ENCODE measurements around the gene PI4KA.
"Not testable (repeated sequence)": the region's sequence is repeated elsewhere in the genome, so short reads cannot be mapped to it uniquely, and the experiment has no call there.

PI4KA gene

GRCh38 chr22:20775342-20775895 is 83.2 kb downstream of the PI4KA start:
- DNase-seq (ENCODE audit: low read depth), result no peak

- DNase-seq (ENCODE audit: low read depth), result no peak
Measured at GRCh38 chr22:20774882-20775281, 83.7 kb downstream of the PI4KA start.

- no peak for DNase-seq (ENCODE audit: low read depth)
Measured at GRCh38 chr22:20773793-20774212, 84.8 kb downstream of the PI4KA start, which contains the start of gene SERPIND1. TSS of gene SERPIND1 (plus strand) at chr22:20774113. CDS start at chr22:20779313, 5,200 bp downstream.

GRCh38 chr22:20771918-20772625 is 86.5 kb downstream of the PI4KA start:
- DNase-seq (ENCODE audit: low read depth), result no peak

GRCh38 chr22:20769496-20769826 is 89.2 kb downstream of the PI4KA start:
- DNase-seq (ENCODE audit: low read depth), result not testable (repeated sequence)

GRCh38 chr22:20766530-20766929 is 92.1 kb downstream of the PI4KA start:
- no peak for DNase-seq (ENCODE audit: low read depth)

GRCh38 chr22:20765938-20766337 is 92.7 kb downstream of the PI4KA start:
- no peak for DNase-seq (ENCODE audit: low read depth)

- DNase-seq (ENCODE audit: low read depth), result no peak
Measured at GRCh38 chr22:20764729-20765128, 93.9 kb downstream of the PI4KA start.

- DNase-seq (ENCODE audit: low read depth), result no peak
Measured at GRCh38 chr22:20764471-20764720, 94.2 kb downstream of the PI4KA start.

GRCh38 chr22:20763630-20764470 is 94.8 kb downstream of the PI4KA start:
- DNase-seq (ENCODE audit: low read depth), result no peak

GRCh38 chr22:20762233-20762796 is 96.3 kb downstream of the PI4KA start:
- no peak for DNase-seq (ENCODE audit: low read depth)

GRCh38 chr22:20761536-20761935 is 97.1 kb downstream of the PI4KA start:
- DNase-seq (ENCODE audit: low read depth), result no peak

GRCh38 chr22:20760084-20760483 is 98.5 kb downstream of the PI4KA start:
- DNase-seq (ENCODE audit: low read depth), result no peak

- no peak for DNase-seq (ENCODE audit: low read depth)
Measured at GRCh38 chr22:20758688-20759087, 99.9 kb downstream of the PI4KA start.

- DNase-seq (ENCODE audit: low read depth), result no peak
Measured at GRCh38 chr22:20756846-20757245, 101.8 kb downstream of the PI4KA start.

- no peak for DNase-seq (ENCODE audit: low read depth)
Measured at GRCh38 chr22:20752873-20753272, 105.7 kb downstream of the PI4KA start.

- DNase-seq (ENCODE audit: low read depth), result no peak
Measured at GRCh38 chr22:20752104-20752741, 106.4 kb downstream of the PI4KA start.

- no peak for DNase-seq (ENCODE audit: low read depth)
Measured at GRCh38 chr22:20751185-20751851, 107.3 kb downstream of the PI4KA start.

- peak; percentile 67 for DNase-seq (ENCODE audit: low read depth)
Measured at GRCh38 chr22:20750461-20751184, 108.0 kb downstream of the PI4KA start.

GRCh38 chr22:20749453-20749852 is 109.2 kb downstream of the PI4KA start:
- DNase-seq (ENCODE audit: low read depth), result no peak

- no peak for DNase-seq (ENCODE audit: low read depth)
Measured at GRCh38 chr22:20748731-20749428, 109.7 kb downstream of the PI4KA start.
